Measurements from ENCODE around the gene XYLT1.

DNA sequence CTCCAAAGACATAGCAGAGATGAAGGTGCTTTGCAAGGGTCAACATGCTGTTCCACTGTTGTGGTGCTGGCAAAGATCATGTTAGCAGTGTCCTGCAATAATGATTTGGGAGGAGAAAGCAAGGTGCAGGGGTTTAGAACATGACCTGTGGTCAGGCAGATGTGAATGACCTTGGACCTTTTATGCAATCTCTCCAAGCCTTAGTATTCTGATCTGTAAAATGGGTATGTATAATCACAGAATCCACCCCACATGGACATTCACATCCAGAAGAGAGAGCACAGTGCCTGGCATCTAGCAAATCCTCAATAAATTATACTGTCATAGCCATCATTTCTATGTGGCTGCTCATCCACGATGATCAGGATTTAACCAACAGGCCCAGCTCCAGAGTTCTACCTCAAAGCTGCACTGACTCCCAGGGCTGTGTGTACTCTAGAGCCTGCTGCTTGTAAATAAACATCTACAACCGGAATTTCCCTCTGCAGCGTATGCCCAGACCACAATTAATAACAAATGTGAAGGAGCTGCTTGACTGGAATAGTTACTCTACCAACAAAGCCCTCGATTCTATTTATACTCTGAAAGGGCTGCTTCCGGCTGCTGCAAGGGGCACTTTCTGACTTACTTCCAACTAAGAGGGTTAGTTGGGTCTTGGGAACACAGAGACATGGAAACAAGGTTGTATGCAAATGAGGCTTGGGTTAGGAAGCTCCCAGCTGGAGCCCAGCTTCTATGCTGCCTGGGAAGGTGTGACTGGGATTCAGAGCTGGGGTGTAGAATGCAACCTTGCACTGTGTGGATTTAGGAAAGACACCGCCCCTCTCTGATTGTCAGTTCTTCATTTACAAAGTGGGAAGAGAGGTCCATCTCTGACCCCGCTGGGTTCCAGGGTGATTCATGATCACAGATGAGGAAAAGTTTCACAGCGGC, 265.2 kb downstream of the XYLT1 start:
- TF ChIP-seq EZH2 (IDR thresholded peaks at IDR 0.05; ENCODE audit: insufficient read depth, poor library complexity, severe bottlenecking): no peak
- TF ChIP-seq EZH2phosphoT487 (IDR thresholded peaks at IDR 0.05; ENCODE audit: insufficient read depth, low read depth): no peak
